K562 (cell line): ENCODE measurements around the gene HOXA10. TPM values are rescaled to one million over a fixed set of nuclear protein-coding genes. Genes with fewer than 3 reads are reported as not detected.

Source experiments
- ATAC-seq: fragments of 200-7000 bp; cut with Tn5 transposase; 3 replicates; pipeline ENCODE4 v1.9.1; 2020; ENCODE audit warnings: moderate library complexity
- BruUV-seq: library from RNA; stranded (reverse); fragments of 400-500 nt; replicated peaks from 2 replicates; lab custom pipeline; 2021; lab: Mats Ljungman, UMichigan
- CTCF ChIA-PET: fragments of 300-600 bp; formaldehyde crosslinking; extraction: SDS; loops from one replicate; lab custom pipeline; 2021; ENCODE audit warnings: low intra/inter-chr PET ratio; lab: Yijun Ruan, JAX
- POLR2A ChIA-PET: fragments of 300-600, 350-650 bp; sonication (Branson Sonifier 250); formaldehyde crosslinking; extraction: SDS; loops from one replicate; lab custom pipeline; 2021; ENCODE audit warnings: antibody characterized with exemption, inconsistent platforms; lab: Yijun Ruan, JAX
- DNase-seq, 4 experiments: peaks; one replicate each; pipeline versions ENCODE4 v3.0.0 to v3.0.0-alpha.2; 2011 to 2018; ENCODE audit warnings: low spot score in 3 of 4, mixed read lengths in 3 of 4; ENCODE audit errors: extremely low read depth in 1 of 4
- FAIRE-seq: peaks from 2 replicates; lab custom pipeline; 2011; peaks lifted over from hg19 to GRCh38; lab: Jason Lieb, UNC
- H2AFZ ChIP-seq: 2 replicates; pipeline ENCODE4 v1.6.0; 2011; ENCODE audit warnings: low read depth, low read length, control low read depth, inconsistent platforms
- H3K27ac ChIP-seq: fragments of 200-600 bp; 3 replicates; pipeline ENCODE4 v1.8.0; 2011; ENCODE audit warnings: low read depth, mild to moderate bottlenecking, control low read depth, inconsistent platforms, low read length, moderate library complexity, mixed read lengths; ENCODE audit errors: extremely low read depth
- H3K27me3 ChIP-seq, 2 experiments: fragments of 300-600 bp in 1 of 2; 2 replicates in 1 of 2; 3 replicates in 1 of 2; pipeline versions ENCODE4 v1.6.0 to v1.8.0; 2011; ENCODE audit warnings: inconsistent platforms in 2 of 2, low read length in 2 of 2, mild to moderate bottlenecking in 1 of 2, mixed read lengths in 1 of 2, moderate library complexity in 1 of 2; ENCODE audit not compliant: control insufficient read depth in 2 of 2, insufficient read depth in 2 of 2
- H3K36me3 ChIP-seq: fragments of 300-600 bp; 3 replicates; pipeline ENCODE4 v1.8.0; 2011; ENCODE audit warnings: mild to moderate bottlenecking, low read length, inconsistent platforms; ENCODE audit not compliant: control insufficient read depth, insufficient read depth
- H3K4me1 ChIP-seq, 2 experiments: fragments of 200-600 bp in 1 of 2; replicated peaks in 1 of 2; 2 replicates in 1 of 2; 3 replicates in 1 of 2; pipeline versions ENCODE4 v1.5.1 to v1.8.0; 2011; ENCODE audit warnings: inconsistent platforms in 2 of 2, low read length in 2 of 2, mild to moderate bottlenecking in 1 of 2, mixed read lengths in 1 of 2, moderate library complexity in 1 of 2; ENCODE audit not compliant: control insufficient read depth in 2 of 2, insufficient read depth in 2 of 2
- H3K4me2 ChIP-seq: 2 replicates; pipeline ENCODE4 v1.6.1; 2011; ENCODE audit warnings: low read length, control low read depth, inconsistent platforms, mixed read lengths; ENCODE audit not compliant: insufficient read depth
- H3K4me3 ChIP-seq: fragments of 200-600 bp; sonication (generic), shearing (Covaris generic); 2 replicates; pipeline ENCODE4 v1.5.1; 2016; ENCODE audit warnings: control low read depth, inconsistent platforms
- H3K79me2 ChIP-seq: fragments of 200-600 bp; 3 replicates; pipeline ENCODE4 v1.8.0; 2011; ENCODE audit warnings: low read length, inconsistent platforms; ENCODE audit not compliant: control insufficient read depth, insufficient read depth
- H3K9ac ChIP-seq, 2 experiments: 2 replicates each; pipeline versions ENCODE4 v1.6.0 to v1.6.1; 2011; ENCODE audit warnings: low read depth in 2 of 2, low read length in 2 of 2, control low read depth in 1 of 2, inconsistent platforms in 1 of 2, mild to moderate bottlenecking in 1 of 2, mixed read lengths in 1 of 2; ENCODE audit not compliant: insufficient read depth in 1 of 2
- H3K9me1 ChIP-seq: one replicate; pipeline ENCODE4 v1.6.0; 2011; ENCODE audit warnings: inconsistent platforms, mild to moderate bottlenecking, low read length, moderate library complexity; ENCODE audit not compliant: control insufficient read depth, insufficient read depth
- H3K9me3 ChIP-seq: replicated peaks from 2 replicates; pipeline ENCODE4 v1.5.1; 2011; ENCODE audit warnings: low read depth, low read length, inconsistent platforms; ENCODE audit not compliant: control insufficient read depth, insufficient read depth
- H4K20me1 ChIP-seq: replicated peaks from 2 replicates; pipeline ENCODE4 v1.6.1; 2011; ENCODE audit warnings: low read length, inconsistent platforms, mixed read lengths; ENCODE audit not compliant: control insufficient read depth, insufficient read depth
- EP400 ChIP-seq: fragments of 450-650 bp; IDR thresholded peaks from 2 replicates; pipeline ENCODE4 v1.6.1; 2017; ENCODE audit warnings: antibody characterized with exemption, mild to moderate bottlenecking, moderate library complexity
- HNRNPUL1 ChIP-seq: fragments of 200-400 bp; formaldehyde crosslinking; IDR thresholded peaks from 2 replicates; pipeline ENCODE4 v1.6.1; 2017; ENCODE audit warnings: low read length
- NFXL1 ChIP-seq: fragments of 450-650 bp; formaldehyde crosslinking; IDR thresholded peaks from 2 replicates; pipeline ENCODE4 v1.4.0; 2021; ENCODE audit warnings: mild to moderate bottlenecking
- PRPF4 ChIP-seq: fragments of 200-400 bp; formaldehyde crosslinking; IDR thresholded peaks from one replicate; pipeline ENCODE4 v1.6.1; 2017; ENCODE audit warnings: low read length, low read depth, mild to moderate bottlenecking; ENCODE audit not compliant: insufficient read depth, poor library complexity, severe bottlenecking
- RUNX1 ChIP-seq: sonication (generic); IDR thresholded peaks from 2 replicates; pipeline ENCODE4 v1.6.1; 2016; ENCODE audit warnings: antibody characterized with exemption, low read depth
- SRF ChIP-seq, 2 experiments: fragments of 250-450, 450-650 bp in 1 of 2; sonication (Bioruptor Pico) in 1 of 2; sonication (generic) in 1 of 2; formaldehyde crosslinking; IDR thresholded peaks; 2 replicates each; pipeline versions ENCODE4 v1.5.0 to v1.5.1; 2020 to 2022; ENCODE audit warnings: mild to moderate bottlenecking in 1 of 2, missing genetic modification reagents in 1 of 2
- SRSF1 ChIP-seq: fragments of 200-400 bp; formaldehyde crosslinking; IDR thresholded peaks from 2 replicates; pipeline ENCODE4 v1.6.1; 2017; ENCODE audit warnings: mild to moderate bottlenecking, low read depth, low read length, moderate library complexity
- WGBS: fragments of 100-300 bp; shearing (Covaris generic); methylation state at CpG from one replicate; pipeline ENCODE4 v1.1.6; 2016; ENCODE audit warnings: low coverage, mixed read lengths; ENCODE audit not compliant: insufficient coverage; ENCODE audit errors: missing lambda C conversion rate; 5-methylcytosine and 5-hydroxymethylcytosine counted together
- in situ Hi-C: fragments of 300-500 bp; cut with MboI; formaldehyde crosslinking; loops from 4 replicates; pipeline ENCODE4 v1.15.0; 2018; ENCODE audit warnings: inconsistent platforms, mixed read lengths
- intact Hi-C: fragments of 100-400 bp; cut with micrococcal nuclease; formaldehyde crosslinking; loops from 2 replicates; pipeline ENCODE4 v1.14.2; 2022
- polyA plus RNA-seq, 8 experiments: library from polyadenylated mRNA; depleted of rRNA in 4 of 8; stranded (reverse) in 5 of 8; unstranded in 3 of 8; fragments of >200 nt; fragmentation: Nextera tagmentation in 2 of 8; fragmentation: Illumina TruSeq in 1 of 8; extraction: Ambion mirVana in 2 of 8; extraction: Trizol in 1 of 8; gene quantifications; 2 replicates each; pipeline versions ENCODE4 v1.2.1 to v1.2.3, GENCODE V29; 2011 to 2014; ENCODE audit warnings: inconsistent platforms in 1 of 8, missing spikeins in 1 of 8
- total RNA-seq, 7 experiments: library from RNA; depleted of rRNA in 6 of 7; stranded (reverse); fragments of >200 nt in 6 of 7; fragmentation: Illumina TruSeq in 2 of 7; extraction: Trizol in 2 of 7; gene quantifications; 2 replicates each; pipeline versions ENCODE4 v1.2.1 to v1.2.3, GENCODE V29; 2011 to 2021; ENCODE audit warnings: low replicate concordance in 1 of 7
- TF ChIP-seq, protein P1 (sequence below): sonication (generic); formaldehyde crosslinking; IDR thresholded peaks from 2 replicates; pipeline ENCODE4 v1.8.0; 2022; ENCODE audit warnings: missing genetic modification reagents, mild to moderate bottlenecking, moderate library complexity, borderline replicate concordance
- TF ChIP-seq, protein P2 (sequence below): fragments of 450-650 bp; IDR thresholded peaks from 2 replicates; pipeline ENCODE4 v1.6.1; 2016; ENCODE audit warnings: missing biosample characterization, missing genetic modification characterization
- TF ChIP-seq, protein P3 (sequence below): fragments of 450-650 bp; formaldehyde crosslinking; IDR thresholded peaks from 2 replicates; pipeline ENCODE4 v1.4.0; 2020; ENCODE audit warnings: mild to moderate bottlenecking, moderate library complexity

HOXA10 gene
- total and polyA plus RNA-seq, 9 of the 15 experiments (the other 6 are each of a cell fraction or from before 2014, with no cell fraction given) = not detected

DNA sequence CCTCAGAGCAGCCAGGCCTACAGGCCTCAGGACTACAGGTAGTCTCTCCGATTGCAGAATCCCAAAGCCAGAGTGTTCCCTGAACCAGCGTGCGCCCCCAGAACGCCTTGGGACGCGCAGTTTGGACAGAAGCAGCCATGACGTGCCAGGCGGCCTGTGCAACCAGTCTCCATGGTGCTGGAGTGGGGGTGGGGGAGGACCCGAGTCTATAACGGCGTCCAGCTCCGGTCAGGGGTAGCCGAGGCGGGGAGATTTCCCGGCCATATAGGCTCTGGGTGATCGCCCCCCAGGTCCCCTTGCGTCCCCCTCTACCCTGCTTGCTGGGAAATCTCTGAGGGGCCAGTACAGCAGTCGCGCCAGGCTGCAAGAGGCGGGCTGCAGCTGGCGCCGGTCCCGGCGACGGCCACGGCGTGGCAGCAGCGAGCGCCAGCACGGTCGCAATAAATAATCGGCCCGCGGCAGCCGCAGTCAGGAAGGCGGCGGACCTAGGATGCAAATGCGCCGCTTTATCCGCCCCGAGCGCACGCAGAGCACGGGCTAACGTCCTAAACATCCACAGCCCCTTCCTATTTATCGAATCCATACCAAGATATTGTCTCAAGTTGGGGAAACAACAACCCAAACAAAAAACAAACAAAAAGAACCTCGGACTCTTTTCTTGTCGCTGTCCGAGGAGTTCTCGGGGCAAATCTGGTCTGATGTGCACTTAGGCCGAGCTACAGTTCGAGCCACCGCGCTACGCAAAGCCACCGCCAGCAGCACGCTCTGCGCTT lies 23.4 kb downstream of the HOXA10 start (continued):
- TF ChIP-seq HNRNPUL1 (no peak), EP400 (no peak), NFXL1 (CRISPR knock-in tag) (no peak)
- TF ChIP-seq, protein P1, sequence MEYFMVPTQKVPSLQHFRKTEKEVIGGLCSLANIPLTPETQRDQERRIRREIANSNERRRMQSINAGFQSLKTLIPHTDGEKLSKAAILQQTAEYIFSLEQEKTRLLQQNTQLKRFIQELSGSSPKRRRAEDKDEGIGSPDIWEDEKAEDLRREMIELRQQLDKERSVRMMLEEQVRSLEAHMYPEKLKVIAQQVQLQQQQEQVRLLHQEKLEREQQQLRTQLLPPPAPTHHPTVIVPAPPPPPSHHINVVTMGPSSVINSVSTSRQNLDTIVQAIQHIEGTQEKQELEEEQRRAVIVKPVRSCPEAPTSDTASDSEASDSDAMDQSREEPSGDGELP = peak; percentile 62; the same call in 1 of the 2 replicates

DNA sequence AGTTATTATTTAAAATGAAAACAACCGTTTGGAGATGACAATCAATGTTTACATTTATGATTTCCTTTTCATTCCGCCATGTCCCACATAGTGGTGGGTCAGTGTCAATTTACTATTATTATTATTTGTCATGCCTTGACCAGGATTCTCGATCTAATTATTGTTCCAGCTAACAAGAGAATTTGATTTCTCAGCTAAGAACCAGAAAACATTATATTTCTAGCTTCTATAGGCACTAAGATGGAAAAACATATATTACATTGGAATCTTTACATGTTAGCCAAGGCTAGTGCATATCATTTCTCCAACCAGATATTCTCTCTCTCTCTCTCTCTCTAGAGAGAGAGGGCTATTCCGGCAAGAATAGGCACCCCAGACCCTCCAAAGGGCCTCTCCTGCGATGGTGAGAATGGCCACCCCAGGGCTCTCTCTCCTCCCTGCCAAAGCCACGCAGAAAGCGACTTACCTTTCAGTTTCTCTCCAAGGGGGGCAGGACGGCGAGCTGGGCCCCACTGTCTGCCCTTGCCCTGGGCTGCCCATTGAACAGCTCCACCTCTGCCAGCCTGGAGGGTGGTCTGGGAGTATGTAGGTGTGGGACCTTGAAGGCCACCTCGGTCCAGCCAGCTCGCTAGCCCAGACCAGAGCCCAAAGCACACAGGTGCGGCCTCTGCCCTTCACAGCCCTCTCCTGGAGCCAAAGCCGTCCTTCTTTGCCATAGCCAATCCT lies 24.1 kb downstream of the HOXA10 start:
- no TSS peak for BruUV-seq
- CTCF ChIA-PET = interaction anchor here (0.5 to 0.6 kb wide), 2 partner anchors 17 to 1890 kb away, joined by 3 read pairs; no protein-coding TSS in a partner anchor
- Histone ChIP-seq H3K79me2 (no peaks in the 10 kb centered on the region), H3K9me1 (no peaks in the 10 kb centered on the region)
- no peak for TF ChIP-seq SRF (CRISPR knock-in tag; IDR thresholded peaks at IDR 0.05)
- TF ChIP-seq, protein P2, sequence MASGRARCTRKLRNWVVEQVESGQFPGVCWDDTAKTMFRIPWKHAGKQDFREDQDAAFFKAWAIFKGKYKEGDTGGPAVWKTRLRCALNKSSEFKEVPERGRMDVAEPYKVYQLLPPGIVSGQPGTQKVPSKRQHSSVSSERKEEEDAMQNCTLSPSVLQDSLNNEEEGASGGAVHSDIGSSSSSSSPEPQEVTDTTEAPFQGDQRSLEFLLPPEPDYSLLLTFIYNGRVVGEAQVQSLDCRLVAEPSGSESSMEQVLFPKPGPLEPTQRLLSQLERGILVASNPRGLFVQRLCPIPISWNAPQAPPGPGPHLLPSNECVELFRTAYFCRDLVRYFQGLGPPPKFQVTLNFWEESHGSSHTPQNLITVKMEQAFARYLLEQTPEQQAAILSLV (tag) = no peak
- TF ChIP-seq, protein P3, sequence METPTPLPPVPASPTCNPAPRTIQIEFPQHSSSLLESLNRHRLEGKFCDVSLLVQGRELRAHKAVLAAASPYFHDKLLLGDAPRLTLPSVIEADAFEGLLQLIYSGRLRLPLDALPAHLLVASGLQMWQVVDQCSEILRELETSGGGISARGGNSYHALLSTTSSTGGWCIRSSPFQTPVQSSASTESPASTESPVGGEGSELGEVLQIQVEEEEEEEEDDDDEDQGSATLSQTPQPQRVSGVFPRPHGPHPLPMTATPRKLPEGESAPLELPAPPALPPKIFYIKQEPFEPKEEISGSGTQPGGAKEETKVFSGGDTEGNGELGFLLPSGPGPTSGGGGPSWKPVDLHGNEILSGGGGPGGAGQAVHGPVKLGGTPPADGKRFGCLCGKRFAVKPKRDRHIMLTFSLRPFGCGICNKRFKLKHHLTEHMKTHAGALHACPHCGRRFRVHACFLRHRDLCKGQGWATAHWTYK = no peak
- no peak for TF ChIP-seq PRPF4
- TF ChIP-seq SRSF1 = no peak
- TF ChIP-seq RUNX1 = no peak
- TF ChIP-seq, all 486 proteins: peak for 0
- no peaks in the 10 kb centered on the region for H4K20me1 ChIP-seq
- no peak overlapping the region for H2AFZ ChIP-seq
- peaks cover 55 to 91% of the 10 kb centered on the region in 2 experiments for H3K27me3 ChIP-seq
- H3K9me3 ChIP-seq = no peaks in the 10 kb centered on the region
- no peak overlapping the region for H3K27ac ChIP-seq
- no peak overlapping the region for H3K9ac ChIP-seq
- H3K4me3 ChIP-seq = no peak overlapping the region
- peaks cover 0 to 22% of the 10 kb centered on the region in 2 experiments; a peak in 2 of 5 replicates for H3K4me1 ChIP-seq
- H3K36me3 ChIP-seq = no peaks in the 10 kb centered on the region
- ATAC-seq (no peak), FAIRE-seq (no peak), DNase-seq (no peak)
- intact Hi-C loops = no loop called here
- WGBS = 5% methylated on average over 13 of the region's 13 CpGs
- no peak overlapping the region for H3K4me2 ChIP-seq
- in situ Hi-C loops = loop anchor here (10.0 to 25.0 kb wide), 4 partner anchors 295 to 1263 kb away; no protein-coding TSS in a partner anchor
- POLR2A ChIA-PET = interaction anchor here (0.6 to 1.0 kb wide), 3 partner anchors 10 to 22 kb away, joined by 3 to 5 read pairs (median 4); no protein-coding TSS in a partner anchor
